ENCODE data around the gene ZNF358.

ZNF358 gene

DNA sequence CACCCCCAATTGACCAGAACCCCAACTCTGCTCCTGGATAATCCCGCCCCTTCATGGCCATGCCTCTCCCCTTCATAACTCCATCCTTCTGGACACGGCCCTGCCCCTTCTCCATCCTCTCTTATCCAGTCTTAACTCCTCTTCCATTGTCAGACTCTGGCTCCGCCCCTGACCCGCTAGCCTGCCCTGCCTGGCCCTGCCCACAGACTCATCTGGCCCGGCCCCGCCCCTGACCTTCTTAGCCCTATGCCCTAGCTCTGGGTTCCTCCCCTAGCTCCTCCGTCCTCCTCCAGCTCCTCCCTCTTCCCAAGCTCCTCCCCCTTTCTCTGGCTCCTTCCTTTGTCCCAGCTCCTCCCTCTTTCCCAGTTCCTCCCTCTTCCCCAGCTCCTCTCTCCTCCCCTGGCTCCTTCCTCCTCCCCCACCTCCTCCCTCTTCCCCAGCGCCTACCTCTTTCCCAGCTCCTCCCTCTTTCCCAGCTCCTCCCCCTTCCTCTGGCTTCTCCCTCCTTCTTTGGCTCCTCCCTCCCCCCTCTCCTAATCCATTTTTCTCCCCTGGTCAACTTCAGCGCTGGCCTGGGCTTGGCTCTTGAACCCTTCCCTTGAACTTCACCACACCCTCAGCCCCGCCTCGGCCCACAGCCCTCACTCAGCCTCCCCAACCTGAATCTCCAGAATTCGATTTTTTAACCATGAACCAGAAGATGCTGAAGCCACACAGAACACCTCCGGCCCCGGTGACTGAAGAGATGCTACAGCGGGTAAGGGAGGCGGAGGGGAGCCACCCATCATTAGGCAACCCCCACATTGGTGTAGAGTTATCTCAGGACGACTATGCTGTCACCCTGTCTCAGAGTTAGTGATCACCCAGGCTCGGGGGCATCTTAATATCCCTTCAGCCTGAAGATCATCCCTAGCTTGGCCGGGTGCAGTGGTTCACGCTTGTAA, 9.2 kb upstream of the ZNF358 start:
- Histone ChIP-seq H3K4me3 (IDR thresholded peaks at IDR 0.05; ENCODE audit: insufficient read depth, low read depth, low read length) (no peak overlapping the region), H3K9ac (no peak overlapping the region), H3K79me2 (ENCODE audit: insufficient read depth, low read depth) (no peaks in the 10 kb centered on the region), H3K27ac (no peak overlapping the region), H3K36me3 (ENCODE audit: insufficient read depth) (no peaks in the 10 kb centered on the region), H3K4me2 (peak overlapping the region; percentile 31; the same call in 1 of the 2 replicates), H3K4me1 (ENCODE audit: low read depth, poor library complexity, severe bottlenecking) (peaks cover 24% of the 10 kb centered on the region), H3K27me3 (ENCODE audit: insufficient read depth, low read depth) (peaks cover 23% of the 10 kb centered on the region; the same call in 1 of the 2 replicates), H2AFZ (ENCODE audit: low read depth) (peak overlapping the region; percentile 42; the same call in 1 of the 2 replicates), H4K20me1 (ENCODE audit: insufficient read depth) (no peaks in the 10 kb centered on the region)
- TF ChIP-seq, protein P1, sequence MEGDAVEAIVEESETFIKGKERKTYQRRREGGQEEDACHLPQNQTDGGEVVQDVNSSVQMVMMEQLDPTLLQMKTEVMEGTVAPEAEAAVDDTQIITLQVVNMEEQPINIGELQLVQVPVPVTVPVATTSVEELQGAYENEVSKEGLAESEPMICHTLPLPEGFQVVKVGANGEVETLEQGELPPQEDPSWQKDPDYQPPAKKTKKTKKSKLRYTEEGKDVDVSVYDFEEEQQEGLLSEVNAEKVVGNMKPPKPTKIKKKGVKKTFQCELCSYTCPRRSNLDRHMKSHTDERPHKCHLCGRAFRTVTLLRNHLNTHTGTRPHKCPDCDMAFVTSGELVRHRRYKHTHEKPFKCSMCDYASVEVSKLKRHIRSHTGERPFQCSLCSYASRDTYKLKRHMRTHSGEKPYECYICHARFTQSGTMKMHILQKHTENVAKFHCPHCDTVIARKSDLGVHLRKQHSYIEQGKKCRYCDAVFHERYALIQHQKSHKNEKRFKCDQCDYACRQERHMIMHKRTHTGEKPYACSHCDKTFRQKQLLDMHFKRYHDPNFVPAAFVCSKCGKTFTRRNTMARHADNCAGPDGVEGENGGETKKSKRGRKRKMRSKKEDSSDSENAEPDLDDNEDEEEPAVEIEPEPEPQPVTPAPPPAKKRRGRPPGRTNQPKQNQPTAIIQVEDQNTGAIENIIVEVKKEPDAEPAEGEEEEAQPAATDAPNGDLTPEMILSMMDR (conservative IDR thresholded peaks at IDR 0.05; ENCODE audit: low read depth, low read length), result no peak

DNA sequence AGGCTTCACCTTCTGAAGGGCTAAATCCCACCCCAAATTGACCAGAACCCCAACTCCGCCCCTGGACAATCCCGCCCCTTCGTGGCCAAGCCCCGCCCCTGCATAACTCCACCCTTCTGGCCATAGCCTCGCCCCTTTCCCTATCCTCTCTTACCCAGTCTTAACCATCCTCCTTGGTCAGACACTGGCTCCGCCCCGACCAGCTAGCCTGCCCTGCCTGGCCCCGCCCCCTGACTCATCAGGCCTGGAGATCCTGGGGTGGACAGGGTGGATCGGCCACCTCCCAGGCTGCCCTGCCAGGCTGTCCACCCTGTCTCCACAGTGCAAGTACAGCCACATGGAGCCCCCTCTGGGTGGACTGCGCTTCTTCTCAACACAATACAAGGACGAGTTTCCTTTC, 8.0 kb upstream of the ZNF358 start:
- H3K79me2 ChIP-seq (ENCODE audit: insufficient read depth, low read depth), result no peaks in the 10 kb centered on the region
- H3K27me3 ChIP-seq (ENCODE audit: insufficient read depth, low read depth), result peaks cover 28% of the 10 kb centered on the region; the same call in 1 of the 2 replicates
- peaks cover 24% of the 10 kb centered on the region for H3K4me1 ChIP-seq (ENCODE audit: low read depth, poor library complexity, severe bottlenecking)
- no peak overlapping the region for H3K9ac ChIP-seq
- TF ChIP-seq, protein P1 (conservative IDR thresholded peaks at IDR 0.05; ENCODE audit: low read depth, low read length), result no peak
- no peak overlapping the region for H3K27ac ChIP-seq
- H3K36me3 ChIP-seq (ENCODE audit: insufficient read depth), result no peaks in the 10 kb centered on the region
- no peaks in the 10 kb centered on the region for H4K20me1 ChIP-seq (ENCODE audit: insufficient read depth)
- no peak overlapping the region for H2AFZ ChIP-seq (ENCODE audit: low read depth)
- no peak overlapping the region for H3K4me3 ChIP-seq (IDR thresholded peaks at IDR 0.05; ENCODE audit: insufficient read depth, low read depth, low read length)
- no peak overlapping the region for H3K4me2 ChIP-seq

DNA sequence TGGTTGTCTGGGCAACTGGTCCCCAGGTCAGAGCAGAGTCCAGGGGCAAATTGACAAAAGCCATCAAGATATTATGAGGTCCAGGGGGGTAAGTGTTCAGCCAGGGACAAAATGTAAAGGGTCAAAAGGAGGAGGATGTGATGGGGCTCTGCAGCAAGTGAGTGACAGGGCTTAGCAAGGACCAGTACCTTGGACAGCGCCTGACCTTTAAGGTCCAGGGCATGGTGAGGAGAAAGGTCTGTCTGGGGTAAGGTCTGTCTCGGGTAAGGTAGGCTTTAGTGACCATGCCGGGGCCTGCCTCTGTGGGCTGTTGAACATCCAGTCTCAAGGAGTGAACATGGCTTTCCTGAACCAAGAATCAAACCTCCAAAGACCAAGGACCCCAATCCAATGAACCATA, 6.3 kb upstream of the ZNF358 start:
- no peak overlapping the region for H2AFZ ChIP-seq (ENCODE audit: low read depth)
- no peak overlapping the region for H3K27ac ChIP-seq
- H3K9ac ChIP-seq, result no peak overlapping the region
- TF ChIP-seq, protein P1 (conservative IDR thresholded peaks at IDR 0.05; ENCODE audit: low read depth, low read length), result no peak
- H3K4me3 ChIP-seq (IDR thresholded peaks at IDR 0.05; ENCODE audit: insufficient read depth, low read depth, low read length), result no peak overlapping the region
- no peaks in the 10 kb centered on the region for H3K79me2 ChIP-seq (ENCODE audit: insufficient read depth, low read depth)
- no peak overlapping the region for H3K4me2 ChIP-seq
- no peaks in the 10 kb centered on the region for H3K36me3 ChIP-seq (ENCODE audit: insufficient read depth)
- peaks cover 24% of the 10 kb centered on the region for H3K4me1 ChIP-seq (ENCODE audit: low read depth, poor library complexity, severe bottlenecking)
- no peaks in the 10 kb centered on the region for H4K20me1 ChIP-seq (ENCODE audit: insufficient read depth)
- H3K27me3 ChIP-seq (ENCODE audit: insufficient read depth, low read depth), result peaks cover 34% of the 10 kb centered on the region; the same call in 1 of the 2 replicates

DNA sequence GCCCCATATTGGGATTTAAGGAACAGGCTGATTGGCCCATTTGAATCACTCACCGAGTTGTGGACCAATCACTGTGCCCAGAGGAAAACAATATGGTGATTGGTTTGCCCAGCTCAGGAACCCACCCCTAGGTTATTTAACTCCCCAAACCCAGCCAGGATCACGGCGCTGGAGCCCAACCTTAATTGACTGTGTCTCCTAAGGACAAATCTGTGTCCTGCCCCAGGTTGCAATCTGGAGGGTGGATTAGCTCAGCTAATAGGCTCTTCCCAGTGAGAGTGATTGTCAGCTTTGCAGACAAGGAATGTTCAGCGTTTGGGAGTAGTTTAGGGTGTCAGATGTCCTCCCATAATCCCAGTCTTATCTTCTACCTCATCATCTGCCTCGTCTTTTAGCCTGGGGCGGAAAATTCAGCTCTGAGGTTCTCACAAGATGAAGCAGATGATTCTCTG, 3.5 kb upstream of the ZNF358 start:
- no peak overlapping the region for H3K9ac ChIP-seq
- H3K4me3 ChIP-seq (IDR thresholded peaks at IDR 0.05; ENCODE audit: insufficient read depth, low read depth, low read length), result no peak overlapping the region
- TF ChIP-seq, protein P1 (conservative IDR thresholded peaks at IDR 0.05; ENCODE audit: low read depth, low read length), result no peak
- peaks cover 7% of the 10 kb centered on the region for H3K4me1 ChIP-seq (ENCODE audit: low read depth, poor library complexity, severe bottlenecking)
- no peaks in the 10 kb centered on the region for H3K36me3 ChIP-seq (ENCODE audit: insufficient read depth)
- no peaks in the 10 kb centered on the region for H3K79me2 ChIP-seq (ENCODE audit: insufficient read depth, low read depth)
- H3K27ac ChIP-seq, result no peak overlapping the region
- no peak overlapping the region for H2AFZ ChIP-seq (ENCODE audit: low read depth)
- no peak overlapping the region for H3K4me2 ChIP-seq
- peaks cover 36% of the 10 kb centered on the region; the same call in 1 of the 2 replicates for H3K27me3 ChIP-seq (ENCODE audit: insufficient read depth, low read depth)
- H4K20me1 ChIP-seq (ENCODE audit: insufficient read depth), result no peaks in the 10 kb centered on the region

Data from KMS-11 (cell line).